Stimulated activated CD4-positive, alpha-beta T cell treated with anti-CD3 and anti-CD28 coated beads, TNF-alpha, amount 100 ng/mL, for 1 hour (primary cell): ENCODE results near the gene ADAMTSL4.

ENCODE experiments used
- DNase-seq, 3 donors: peaks; one replicate each; pipeline ENCODE4 v3.0.0-alpha.2; 2020; ENCODE audit warnings: low read depth in 3 of 3, low spot score in 1 of 3

ADAMTSL4 gene

DNA sequence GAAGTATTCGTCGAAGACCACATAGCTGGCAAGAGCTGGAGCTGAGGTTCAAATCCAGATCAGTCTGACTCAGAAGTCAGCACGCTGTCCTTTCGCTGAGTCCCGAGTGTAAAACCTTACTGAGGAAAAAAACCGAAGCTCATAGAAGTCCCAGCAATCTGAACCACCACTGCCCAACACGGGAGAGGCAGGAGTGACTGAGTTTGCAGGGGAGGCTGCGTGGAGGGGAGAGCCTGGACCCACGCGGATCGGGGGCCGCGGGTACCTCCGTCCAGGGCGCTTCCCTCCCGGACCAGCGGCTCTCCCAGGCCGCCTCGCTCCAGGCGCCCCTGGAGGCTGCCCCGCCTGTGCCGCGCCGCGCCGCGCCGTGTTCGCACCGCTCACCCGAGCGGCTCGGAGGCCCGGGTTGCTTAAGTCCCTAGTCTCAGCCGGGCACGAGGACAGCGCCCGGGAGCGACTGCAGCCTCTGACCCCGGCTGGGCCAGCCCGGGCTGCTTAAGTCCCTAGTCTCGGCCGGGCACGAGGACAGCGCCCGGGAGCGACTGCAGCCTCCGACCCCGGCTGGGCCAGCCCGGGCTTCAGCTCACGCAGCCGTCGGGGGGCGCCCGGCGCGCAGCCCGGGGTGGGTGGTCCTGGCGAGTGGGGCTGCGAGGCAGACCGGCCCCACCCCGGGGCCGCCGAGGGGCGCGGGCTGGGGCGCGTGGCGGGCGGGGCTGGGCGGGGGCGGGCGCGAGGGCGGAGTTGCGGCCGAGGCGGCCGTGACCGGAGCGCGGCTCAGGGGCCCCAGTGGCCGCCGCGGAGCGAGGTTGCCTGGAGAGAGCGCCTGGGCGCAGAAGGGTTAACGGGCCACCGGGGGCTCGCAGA, at the start of gene ADAMTSL4:
Gene ADAMTSL4, plus strand, starts transcription at position 777 of the 864 bp plus-strand sequence. CDS start 2,881 bp downstream, outside the sequence.
- DNase-seq, result no peak

DNA sequence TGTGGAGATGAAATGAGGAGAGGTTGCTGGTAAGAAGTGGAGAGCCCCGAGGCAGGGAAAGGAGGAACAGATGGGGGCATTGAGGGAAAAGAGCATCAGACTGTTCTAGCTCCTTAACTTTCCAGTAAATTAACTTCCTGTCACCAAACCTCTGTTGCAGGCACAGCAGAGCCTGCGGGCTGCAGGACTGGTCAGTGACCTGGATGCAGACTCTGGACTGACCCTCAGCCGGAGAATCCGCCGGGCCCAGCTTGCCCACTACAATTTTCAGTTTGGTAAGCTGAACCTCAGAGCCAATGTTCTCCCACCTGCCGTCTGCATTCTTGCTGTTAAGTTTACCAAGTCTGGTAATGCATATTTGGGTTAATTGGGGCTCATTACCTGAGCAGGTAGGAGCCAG, 43.8 kb upstream of the ADAMTSL4 start:
- no peak for DNase-seq

DNA sequence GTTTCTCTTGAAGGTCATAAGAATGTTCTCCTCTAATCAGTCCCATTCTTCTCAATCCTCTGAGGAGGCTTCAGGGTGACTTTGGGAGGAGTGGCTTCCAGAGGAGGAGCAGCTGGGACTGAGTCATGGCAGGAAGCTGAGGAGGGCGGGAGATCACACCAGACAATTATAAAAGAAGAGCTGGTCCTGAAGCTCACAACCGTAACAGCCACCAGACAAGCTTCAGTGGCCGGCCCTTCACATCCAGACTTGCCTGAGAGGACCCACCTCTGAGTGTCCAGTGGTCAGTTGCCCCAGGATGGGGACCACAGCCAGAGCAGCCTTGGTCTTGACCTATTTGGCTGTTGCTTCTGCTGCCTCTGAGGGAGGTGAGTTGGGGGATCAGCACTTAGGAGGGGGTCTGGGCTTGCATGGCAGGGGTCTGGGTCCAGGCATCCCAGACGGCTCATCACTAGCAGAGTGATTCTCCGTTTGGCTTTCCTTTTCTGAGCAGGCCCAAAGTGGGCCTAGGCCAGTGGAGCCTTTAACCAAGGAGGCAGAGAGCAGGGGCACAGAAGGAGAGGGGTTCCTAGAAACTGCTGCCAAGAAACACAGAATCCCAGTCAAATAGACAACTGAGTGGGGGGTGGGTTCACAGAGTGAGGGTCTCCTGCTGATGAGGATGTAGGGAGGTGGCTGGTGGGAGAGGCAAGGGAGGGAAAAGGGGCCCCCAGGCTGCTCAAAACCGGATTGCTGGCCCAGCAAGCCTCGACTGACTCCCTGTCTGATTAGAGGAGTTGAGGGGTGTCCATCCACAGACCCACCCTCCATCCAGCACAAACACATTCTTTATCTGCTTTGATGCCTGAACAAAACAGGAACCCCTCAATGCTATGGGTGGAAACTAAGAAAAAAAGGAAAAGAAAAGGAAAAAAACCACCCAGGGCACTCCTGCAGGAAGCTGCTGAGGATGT, 41.0 kb upstream of the ADAMTSL4 start, which contains the start of gene ECM1:
Gene ECM1, plus strand, starts transcription at position 198 of the 953 bp plus-strand sequence. Its CDS starts 101 bp downstream, at position 299.
- DNase-seq, result no peak

DNA sequence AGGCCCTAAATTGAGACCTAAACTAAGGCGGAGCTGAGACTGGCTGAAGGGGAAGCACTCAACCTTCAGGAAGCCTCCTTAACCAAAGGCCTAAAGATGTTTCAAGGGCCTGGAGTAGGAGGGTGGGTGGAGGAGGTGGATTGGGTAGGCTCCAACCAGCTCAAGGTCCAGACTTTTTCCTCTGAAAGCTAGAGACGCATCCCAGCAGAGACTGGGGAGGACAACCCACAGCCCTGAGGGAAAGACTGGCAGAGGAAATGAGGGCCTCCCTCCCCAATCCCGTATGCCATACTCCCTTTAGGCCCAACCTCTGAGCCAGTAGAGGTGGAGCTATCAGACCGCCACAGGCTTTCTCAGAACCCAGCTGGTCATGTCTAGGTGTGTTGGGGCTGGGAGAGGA, 40.2 kb upstream of the ADAMTSL4 start:
- no peak for DNase-seq

DNA sequence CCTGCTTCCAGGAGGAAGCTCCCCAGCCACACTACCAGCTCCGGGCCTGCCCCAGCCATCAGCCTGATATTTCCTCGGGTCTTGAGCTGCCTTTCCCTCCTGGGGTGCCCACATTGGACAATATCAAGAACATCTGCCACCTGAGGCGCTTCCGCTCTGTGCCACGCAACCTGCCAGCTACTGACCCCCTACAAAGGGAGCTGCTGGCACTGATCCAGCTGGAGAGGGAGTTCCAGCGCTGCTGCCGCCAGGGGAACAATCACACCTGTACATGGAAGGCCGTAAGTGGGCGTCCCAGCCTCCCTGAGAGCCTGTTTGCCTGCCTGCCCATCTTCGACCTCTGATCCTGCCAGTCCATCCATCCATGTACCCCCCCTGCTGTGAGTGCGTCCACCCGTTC, 37.7 kb upstream of the ADAMTSL4 start:
- DNase-seq, result no peak

DNA sequence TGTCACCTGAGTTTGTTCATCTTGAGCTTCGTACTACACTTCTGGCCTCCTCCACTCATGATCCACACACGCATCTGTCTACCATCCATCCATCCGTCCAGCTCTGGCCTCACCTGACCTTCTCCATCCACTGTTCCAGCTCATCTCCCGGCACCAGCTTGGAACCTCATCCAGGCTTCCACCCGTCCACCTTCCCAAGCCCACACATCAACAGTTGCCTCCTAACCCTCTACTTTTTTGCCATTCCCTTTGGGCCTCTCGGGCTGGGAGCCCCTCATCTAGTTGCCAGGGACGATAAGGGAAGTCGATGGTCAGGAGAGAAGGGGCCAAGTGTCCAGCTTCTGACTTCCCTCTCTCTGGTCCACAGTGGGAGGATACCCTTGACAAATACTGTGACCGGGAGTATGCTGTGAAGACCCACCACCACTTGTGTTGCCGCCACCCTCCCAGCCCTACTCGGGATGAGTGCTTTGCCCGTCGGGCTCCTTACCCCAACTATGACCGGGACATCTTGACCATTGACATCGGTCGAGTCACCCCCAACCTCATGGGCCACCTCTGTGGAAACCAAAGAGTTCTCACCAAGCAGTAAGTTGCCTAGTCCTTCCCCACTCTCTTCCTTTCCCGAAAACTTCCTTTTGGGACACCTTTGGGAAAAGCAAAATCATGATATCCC, 37.1 kb upstream of the ADAMTSL4 start:
- DNase-seq, result no peak

DNA sequence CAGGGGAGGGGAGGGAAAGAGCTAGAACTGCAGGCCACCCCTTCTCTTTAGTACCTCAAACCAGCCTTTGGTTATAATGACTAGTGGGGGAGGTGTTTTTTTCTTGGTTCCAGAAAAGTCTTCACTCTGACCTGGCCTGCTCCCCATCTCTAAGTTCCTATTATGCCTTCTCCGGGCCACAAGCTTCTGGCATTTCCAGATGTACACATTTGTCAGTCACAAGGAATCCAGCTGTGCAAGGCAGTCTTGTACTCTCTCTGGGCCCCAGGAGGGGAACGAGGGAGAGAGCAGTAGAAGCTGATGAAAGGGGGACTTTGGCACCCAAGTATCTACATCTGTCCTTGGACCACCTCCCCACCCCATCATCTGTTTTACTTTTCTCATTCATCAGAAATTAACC, 36.4 kb upstream of the ADAMTSL4 start:
- no peak for DNase-seq

DNA sequence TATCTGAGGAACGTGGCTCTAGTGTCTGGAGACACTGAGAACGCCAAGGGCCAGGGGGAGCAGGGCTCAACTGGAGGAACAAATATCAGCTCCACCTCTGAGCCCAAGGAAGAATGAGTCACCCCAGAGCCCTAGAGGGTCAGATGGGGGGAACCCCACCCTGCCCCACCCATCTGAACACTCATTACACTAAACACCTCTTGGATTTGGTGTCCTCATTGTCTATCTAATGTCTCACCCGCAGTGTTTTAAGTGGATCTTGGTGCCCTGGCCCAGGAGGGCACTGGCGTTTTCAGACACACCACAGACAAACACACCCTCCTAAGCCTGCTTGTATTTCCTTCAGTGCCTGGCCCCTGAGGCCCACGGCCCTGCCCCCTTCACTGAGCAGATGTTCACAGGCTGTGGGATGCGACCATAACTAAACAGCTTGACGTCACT, 35.8 kb upstream of the ADAMTSL4 start:
- no peak for DNase-seq

DNA sequence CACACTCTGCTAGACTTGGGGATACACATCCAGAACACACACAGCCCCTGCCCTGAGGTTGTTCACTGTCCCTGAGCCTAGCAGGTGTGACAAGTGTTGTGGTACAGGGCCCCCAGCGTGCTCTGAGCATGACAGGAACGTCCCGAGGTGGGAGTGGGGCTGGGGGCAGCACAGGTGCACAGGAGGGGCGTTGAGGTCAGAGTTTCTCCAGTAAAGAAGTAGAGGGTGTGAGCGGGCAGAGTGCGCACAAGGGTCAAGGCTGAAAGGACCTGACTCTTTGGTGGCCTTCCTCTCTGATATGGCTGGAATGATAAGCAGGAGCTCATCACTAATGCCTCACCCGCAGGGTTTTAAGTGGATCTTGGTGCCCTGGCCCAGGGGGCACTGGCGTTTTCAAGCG, 34.9 kb upstream of the ADAMTSL4 start:
- no peak for DNase-seq

DNA sequence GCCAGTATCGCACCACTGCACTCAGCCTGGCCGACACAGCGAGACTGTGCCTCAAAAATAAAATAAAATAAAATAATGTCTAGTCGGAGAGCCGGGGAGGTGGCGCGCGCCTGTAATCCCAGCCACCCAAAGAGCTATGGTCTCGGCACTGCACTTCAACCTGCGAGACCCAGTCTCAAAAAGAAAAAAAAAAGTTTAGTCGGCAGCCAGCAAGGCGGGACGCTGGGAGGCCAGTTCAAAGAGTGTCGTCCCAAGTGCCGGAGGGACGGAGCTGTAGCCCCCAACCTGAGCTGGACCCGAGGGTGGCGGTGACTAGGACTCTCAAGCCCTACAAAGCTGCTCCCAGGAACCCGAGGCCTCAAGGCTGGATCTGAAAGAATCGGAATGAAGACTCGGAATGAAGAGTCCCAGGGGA, 34.3 kb upstream of the ADAMTSL4 start:
- DNase-seq, result no peak

DNA sequence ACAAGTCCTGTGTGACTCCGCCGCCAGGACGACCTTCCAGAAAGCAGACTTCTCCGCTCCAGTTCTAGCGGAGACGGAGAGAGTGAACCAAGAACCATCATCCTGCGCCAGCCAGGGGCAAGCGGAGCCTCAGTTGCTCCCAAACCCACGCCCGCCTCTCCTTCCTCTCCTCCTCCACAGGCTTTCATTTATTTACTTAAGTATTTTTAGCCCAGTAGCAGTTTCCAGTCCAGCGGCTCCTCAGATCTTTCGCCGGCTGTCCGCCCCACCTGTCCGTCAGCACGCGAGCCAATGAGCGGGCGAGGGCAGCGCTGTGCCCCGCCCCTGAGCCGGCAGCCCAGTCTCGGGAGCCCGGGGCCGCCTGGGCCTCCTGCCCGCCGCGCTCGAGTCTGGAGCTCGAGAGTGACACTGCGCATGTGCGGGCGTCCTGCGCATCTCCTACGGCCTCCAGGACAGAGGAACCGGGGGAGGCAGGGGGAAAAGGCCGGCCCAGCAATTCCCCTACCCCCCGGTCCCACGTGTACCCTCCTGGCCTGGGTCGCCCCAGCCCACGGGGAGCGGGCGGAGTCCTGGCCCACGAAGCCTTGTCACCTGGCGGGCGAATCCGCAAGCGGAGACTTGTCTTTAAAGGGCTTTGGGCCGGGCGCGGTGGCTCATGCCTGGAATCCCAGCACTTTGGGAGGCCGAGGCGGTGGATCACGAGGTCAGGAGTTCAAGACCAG, 33.7 kb upstream of the ADAMTSL4 start, which contains the start of gene FALEC:
Gene FALEC, plus strand, starts transcription at position 425 of the 722 bp plus-strand sequence.
- DNase-seq, result peak; percentile 81 to 83 (median 82)

DNA sequence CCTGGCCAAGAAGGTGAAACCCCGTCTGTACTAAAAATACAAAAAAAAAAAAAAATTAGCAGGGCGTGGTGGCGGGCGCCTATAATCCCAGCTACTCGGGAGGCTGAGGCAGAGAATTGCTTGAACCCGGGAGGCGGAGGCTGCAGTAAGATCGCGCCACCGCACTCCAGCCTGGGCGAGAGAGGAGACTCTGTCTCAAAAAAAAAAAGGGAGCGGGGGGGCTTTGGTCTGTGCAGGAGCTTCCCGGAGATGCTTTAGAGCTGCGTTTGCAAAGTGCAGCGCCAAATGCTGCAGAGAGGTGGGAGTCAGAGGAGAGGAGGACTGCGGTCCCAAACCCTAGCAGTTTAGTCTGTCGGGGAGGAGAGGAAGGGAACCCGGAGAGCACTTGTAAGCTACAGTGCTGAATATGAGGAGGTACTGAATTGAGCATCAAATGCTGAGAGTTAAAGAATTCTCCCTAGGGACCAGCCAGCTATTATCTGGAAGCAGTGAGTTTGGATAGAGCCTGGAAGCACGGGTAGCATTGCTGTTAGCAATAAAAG, 33.1 kb upstream of the ADAMTSL4 start:
- DNase-seq, result no peak

DNA sequence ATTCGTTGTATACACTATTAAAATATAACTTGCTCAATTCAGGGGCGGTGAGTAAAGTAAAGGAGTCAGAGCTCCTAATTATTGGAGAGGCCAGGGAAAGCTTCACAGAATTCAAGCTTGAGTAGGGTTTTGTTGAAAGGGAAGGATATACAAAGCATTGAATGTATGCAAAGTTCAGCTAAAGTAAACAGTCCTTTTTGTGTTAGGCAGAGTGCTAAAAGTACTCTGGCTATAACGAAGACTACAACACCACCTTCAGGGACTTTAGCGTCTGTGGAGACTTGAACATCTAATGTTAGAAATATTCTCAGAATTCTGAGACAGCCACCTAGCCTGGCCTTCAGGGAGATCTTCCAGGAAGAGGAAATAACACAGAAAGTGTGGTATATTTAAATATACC, 32.6 kb upstream of the ADAMTSL4 start:
- no peak for DNase-seq

DNA sequence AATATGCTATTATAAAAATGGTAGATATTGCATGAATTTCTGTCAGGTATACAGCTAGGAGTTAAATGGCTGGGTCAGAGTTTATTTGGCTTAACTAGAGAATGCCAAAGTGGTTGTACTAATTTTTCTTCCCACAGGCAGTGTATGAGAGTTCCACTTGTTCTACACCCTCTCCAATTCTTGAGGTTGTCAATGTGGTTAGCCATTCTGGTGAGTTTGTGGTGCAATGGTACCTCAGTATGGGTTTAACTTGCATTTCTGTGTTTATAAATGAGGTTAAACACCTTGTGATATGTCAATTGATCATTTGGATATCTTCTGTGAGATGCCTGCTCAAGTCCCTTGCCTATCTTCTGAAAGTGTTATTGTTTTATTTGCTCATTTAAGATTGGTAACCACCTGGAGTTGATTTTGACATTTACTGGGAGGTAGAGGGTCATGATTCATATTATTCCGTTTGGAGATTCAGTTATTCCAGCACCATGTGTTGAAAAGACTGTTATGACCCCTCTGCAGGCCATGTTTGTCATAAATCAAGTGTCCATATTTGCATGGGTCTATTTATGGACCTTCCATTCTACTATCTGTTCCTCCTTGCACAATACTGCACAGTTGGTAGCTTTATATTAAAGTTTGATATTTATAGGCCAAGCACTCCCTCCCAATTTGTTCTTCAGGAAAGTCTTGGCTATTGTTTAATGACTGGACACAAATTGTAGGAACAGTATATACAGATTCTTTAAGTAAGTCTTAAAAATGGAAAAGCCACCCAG, 27.8 kb upstream of the ADAMTSL4 start:
- no peak for DNase-seq

DNA sequence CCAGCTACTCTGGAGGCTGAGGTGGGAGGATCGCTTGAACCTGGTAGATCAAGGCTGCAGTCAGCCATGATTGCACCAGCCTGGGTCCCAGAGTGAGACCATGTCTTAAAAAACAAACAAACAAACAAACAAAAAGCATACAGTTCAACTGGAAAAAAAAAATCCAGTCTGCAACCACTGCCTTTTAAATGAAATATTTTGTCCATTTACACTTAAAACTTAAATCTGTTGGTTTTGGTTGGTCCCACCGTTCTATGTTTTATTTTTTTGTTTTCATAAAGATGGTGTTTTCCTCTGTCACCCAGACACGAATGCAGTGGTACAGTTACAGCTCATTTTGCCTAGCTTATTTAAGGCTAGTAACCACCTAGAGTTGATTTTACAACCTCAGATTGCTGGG, 23.9 kb upstream of the ADAMTSL4 start:
- DNase-seq, result no peak

DNA sequence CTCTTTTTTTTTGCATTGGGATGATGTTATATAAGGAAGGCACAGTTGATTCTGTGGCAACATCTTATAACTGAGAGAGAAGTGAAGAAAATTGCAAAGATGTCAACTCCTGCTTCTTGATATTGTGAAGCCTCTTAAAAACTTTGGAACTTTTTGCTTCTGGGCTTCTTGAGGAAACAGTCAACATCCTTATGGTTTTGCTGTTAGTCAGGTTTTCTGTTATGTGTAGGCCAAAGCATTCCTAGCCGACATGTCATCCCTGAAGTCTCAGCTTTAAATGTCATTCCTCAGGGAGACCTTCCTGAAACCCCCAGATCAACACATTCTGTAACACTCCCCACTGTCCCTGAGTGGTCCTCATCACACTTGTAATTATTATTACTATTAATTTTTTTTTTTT, 21.0 kb upstream of the ADAMTSL4 start:
- no peak for DNase-seq

DNA sequence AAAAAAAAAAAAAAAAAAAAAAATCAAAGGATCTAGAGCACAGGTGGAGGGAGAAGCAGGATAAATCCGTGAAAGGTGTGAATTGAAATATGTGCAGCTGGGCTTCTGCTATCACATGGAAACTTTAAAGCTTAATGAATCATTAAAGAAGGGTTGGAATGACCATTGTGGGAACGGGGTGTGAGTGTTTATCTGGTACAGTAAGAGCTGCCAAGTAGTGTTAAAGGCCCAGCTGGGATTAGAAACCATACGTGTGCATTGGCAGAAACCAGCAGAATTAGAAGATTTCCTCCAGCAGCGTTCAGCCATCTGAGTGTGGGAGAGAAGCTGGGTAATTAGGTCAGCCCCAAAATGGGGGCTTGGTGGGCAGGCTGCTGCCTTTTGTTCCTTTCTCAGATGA, 20.2 kb upstream of the ADAMTSL4 start:
- DNase-seq, result no peak

DNA sequence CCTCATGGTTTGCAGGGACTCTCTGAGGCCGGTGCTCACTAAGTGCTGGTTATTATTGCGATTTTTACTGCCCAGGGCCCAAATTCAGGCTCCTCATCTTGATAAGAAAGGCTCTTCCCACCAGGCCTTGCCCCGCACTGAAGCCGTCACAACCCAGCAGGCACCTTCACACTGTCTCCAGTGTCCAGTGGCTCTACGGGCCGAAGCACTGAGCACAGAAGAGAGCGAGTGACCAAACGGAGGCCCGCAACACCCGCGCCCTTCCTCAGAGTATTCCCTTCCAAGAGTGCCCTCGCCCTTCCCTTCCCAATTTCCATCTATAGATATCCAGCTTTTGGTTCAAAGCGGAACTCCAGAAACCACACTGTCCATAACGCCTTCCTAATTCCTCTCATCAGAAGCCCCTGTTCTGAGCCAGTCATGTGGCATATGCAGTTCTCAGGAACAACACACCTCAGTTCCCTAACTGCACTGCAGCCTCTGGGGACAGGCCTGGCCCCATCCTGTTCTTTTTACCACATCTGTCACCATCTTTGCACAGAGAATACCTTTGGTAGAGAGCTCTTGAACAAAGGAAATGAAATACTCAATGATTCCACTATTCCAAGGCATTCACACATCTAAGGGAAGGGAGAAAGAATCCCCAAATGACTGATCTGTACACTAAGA, 18.6 kb upstream of the ADAMTSL4 start:
- no peak for DNase-seq

DNA sequence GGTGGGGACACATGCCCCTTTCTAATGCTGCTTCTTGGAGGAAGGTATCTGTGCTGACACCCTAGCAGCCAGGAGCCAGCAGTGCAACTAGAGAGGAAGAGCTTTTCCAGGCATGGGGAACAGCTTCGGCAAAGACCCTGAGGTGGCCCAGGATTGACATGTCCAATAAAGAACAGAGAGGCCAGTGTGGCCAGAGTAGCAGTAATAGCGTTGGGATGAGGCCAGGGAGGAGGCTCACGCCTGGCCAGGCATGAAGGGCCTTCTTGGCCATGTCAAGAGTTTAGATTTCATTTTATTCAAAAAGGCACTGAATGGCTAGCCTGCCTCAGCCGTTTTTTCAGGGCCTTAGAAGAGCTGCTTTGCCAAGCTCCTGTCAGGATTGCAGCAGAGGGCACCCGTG, 16.3 kb upstream of the ADAMTSL4 start:
- DNase-seq, result no peak
